GM03348 (cell line): ENCODE results near the gene EML6.
"Not testable (repeated sequence)": the region's sequence is repeated elsewhere in the genome, so short reads cannot be mapped to it uniquely, and the experiment has no call there.

Experiments used
- DNase-seq: peaks from one replicate; pipeline ENCODE4 v3.0.0; 2012; ENCODE audit warnings: low spot score

The EML6 gene

DNA sequence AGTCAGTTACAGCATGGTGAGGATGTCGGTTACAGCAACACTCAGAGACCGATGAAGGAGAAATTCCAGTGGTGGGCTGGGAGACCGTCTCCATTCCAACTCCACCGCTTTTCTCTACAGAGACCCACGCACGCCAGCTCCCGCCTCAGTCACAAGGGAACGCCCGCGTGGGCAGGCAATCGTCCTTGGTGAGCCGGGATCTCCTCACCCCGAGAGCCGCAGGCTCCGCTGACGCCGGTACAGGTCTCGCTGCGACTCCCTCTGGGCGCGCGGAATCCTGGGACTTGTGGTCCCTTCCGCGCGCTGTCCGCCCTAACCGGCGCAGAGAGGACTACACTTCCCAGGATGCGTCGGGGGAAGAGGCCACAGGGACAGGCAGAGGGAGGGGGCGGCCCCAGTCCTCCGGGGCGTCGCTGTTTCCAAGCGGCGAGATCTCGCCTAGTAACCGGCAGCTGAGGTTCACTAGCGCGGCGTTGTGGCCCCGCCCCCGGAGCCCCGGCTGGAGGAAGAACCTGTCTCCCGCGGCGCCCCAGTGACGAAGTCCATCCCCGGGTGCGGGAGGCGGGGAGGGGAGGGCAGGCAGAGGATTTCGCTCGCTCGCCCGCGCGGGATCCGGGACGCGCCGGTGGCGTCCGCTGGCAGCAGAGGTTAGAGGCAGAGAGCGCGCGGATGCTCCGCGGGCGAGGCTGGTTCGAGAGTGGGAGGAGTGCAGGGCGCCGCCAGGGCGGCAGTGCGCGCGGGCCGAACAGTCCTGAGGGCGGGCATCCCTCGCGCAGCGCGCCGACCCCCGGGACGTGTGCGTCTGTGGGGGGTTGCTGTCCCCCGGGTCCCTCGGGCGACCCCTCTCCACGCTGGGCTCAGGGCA, at the start of gene EML6:
TSS of gene EML6 (plus strand) at position 532 of the 865 bp plus-strand sequence. CDS start 1,400 bp downstream, outside the sequence.
- peak; percentile 99 for DNase-seq

DNA sequence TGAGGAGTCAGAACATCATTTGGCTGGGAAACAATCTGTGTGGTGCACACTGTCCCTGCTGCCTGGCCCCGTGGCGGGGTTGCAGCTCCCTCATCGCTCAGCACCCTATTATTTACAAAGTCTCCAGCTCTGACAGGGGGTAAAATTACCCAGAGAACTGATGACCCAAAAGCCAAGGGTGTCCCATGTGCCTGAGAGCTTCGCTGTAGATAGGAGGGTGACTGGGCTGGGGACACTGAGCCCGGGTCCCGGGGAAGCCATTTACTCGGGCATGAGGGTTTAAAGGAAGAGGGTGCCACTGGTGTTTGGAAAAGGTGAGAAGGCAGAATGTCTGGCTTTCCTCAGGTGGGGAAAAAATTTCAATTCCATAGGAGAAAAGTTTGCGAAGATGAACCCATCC, 48.2 kb upstream of the EML6 start:
- no peak for DNase-seq

DNA sequence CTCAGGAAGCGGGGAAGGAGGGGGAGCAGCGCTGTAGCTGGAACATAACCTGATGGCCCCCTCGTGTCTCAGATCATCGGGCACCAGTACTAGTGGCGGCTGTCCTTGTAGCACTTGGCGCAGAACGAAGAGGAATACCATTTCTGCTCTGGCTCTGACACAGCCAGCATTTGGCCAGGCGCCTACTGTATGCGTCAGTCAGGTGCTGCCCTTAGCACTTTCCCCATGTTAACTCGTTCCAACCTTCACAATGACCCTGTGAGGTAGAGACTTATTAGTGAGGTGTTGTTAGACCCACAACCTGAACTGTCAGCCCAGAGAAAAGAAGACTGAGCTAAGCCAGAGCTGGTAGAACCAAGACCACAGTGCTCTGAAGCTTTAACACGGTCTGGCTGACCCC, 47.7 kb upstream of the EML6 start:
- DNase-seq, result no peak

DNA sequence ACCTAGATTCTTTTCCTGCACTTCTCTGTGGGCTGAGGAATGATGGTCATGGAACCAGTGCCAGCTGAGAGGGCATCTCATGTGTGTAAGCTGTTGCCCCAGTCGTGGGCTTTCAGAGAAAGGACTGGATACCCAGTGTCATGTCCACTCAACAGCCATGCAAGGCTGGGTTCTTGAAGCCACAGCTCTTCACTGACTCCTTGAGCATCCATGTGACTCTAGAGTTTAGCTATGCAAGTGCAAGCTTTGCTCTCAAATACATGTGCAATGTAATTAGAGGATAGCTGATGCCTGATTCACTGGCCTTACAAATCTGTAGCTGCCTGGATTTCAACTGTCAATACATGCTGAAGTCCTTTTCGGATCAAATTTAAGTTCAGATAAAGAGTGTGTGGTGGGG, 46.8 kb upstream of the EML6 start:
- DNase-seq, result peak; percentile 52

DNA sequence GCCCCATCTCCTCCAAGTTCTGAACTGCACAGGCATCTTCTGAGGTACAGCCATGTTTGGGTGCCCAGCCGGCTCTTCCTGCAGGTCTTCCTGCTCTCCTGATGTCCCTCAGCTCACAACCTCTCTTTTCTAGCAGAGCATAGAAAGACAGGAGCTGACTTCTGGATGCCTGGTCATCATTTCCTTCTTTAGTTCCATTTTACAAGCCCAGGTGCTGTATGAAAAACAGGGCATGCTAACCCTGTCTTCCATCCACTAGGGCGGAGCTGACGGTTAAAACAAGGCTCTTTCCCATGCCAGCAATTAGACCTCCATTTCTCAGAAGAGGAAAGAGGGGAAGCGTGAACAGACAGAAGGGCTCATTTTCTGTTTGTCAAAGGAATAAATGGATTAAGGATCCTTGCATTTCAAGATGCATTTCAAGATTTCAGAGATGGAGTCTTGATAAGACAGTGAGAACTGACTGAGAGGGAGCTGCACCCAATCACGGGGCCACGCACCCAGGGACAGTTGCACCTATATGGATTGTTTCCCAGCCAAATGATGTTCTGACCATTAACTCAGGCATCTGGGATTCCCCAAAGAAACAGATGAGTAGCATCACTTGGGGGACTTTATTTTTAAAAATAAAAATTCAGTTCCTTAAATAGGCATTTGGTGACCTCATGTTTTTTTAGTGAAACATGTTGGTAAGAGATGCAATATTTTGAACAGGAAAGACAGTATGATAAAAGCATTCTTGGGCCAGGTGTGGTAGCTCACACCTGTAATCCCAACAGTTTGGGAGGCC, 45.8 kb upstream of the EML6 start:
- DNase-seq, result no peak

DNA sequence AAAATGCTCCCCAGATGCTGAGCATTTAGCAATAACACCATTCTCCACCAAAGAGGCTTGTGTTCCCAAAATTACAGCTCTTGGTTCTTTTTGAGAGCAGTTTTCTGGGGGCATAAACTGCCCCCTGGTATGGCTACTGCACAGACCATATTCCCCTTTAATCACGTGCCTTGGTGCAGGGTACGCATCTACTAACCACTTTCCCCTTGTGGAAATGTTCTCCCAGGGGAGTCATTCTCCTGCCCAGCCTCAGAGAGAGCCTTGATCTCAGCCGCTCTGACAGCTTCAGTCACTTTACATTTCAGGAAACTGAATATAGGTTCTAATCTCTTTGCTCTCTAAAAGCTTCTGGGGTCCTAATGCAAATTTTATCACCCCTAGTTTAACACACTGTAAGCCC, 44.7 kb upstream of the EML6 start:
- DNase-seq, result no peak

DNA sequence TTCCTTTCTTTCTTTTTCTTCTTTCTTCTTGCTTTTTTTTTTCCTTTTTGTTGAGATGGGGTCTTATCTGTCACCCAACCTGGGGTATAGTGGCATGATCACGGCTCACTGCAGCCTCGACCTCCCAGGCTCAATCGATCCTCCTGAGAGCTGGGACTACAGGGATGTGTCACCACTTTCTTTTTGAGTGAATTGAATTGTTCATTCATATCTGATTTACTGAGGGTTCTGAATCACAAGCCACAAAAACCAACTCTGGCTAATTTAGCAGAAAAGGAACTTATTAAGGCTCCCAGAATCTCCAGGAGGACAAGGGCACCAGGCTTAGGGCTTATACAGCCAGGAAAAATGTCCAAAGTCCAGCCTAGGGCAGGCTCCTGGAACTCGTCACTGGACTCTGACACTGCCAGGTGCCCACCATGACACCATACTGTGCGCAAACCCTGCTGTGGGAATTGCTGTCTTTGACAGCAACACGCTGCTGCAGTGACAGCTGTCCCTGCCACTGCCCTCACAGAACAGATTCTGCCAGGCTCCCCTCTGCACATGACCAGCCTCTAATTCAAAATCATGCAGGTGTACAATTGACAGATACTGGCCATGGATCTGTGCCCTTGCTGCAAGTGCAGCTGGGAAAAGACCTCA, 42.9 kb upstream of the EML6 start:
- peak; percentile 38 for DNase-seq

DNA sequence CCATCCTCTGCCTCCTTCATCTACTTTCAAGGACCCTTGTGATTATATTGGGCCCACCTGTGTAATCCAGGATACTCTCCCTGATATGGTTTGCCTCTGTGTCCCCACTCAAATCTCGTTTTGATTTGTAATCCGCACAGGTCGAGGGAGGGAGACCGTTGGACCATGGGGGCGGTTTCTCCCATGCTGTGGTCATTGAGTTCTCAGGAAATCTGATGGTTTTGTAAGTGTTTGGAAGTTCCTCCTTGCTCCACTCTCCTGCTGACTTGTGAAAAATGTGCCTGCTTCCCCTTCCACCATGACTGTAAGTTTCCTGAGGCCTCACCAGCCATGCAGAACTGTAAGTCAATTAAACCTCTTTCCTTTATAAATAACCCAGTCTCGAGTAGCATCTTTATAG, 42.0 kb upstream of the EML6 start:
- no peak for DNase-seq

DNA sequence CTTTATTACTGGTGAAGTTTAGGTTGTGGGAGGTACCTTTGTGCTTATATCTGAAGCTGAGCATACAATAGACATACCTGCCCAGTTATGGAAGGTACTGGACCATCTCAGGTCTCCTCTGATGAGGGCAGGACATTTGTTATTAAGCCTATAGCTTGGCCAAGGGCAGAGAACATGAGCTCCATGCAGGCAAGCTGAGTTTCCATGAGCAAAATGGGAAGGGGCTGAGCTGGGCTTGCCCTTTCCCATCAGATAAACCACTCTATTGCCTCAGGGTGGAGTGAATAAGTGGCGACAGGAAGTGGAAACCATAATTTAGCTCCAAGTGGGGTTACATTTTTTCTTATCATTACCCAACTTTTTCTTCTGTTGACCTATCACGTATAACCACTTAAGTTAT, 39.9 kb upstream of the EML6 start:
- DNase-seq, result no peak

DNA sequence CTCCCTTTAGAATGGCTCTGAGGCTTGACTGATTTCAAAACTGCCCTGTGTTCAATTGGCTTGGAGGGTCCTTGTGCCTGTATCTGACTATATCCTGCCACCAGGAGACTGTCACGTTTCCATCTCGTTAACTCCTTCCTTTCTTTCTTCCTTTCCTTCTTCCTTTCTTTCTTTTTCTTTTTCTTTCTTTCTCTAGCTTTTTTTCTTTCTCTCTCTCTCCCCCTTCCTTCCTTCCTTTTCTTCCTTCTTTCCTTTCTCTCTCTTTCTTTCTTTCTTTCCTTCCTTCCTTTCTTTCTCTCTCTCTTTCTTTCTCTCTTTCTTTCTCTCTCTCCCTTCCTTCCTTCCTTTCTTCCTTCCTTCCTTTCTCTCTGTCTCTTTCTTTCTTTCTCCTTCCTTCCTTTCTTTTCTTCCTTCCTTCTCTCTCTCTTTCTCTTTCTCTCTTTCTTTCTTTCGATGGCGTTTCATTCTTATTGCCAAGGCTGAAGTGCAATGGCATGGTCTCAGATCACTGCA, 38.1 kb upstream of the EML6 start:
- no peak for DNase-seq

DNA sequence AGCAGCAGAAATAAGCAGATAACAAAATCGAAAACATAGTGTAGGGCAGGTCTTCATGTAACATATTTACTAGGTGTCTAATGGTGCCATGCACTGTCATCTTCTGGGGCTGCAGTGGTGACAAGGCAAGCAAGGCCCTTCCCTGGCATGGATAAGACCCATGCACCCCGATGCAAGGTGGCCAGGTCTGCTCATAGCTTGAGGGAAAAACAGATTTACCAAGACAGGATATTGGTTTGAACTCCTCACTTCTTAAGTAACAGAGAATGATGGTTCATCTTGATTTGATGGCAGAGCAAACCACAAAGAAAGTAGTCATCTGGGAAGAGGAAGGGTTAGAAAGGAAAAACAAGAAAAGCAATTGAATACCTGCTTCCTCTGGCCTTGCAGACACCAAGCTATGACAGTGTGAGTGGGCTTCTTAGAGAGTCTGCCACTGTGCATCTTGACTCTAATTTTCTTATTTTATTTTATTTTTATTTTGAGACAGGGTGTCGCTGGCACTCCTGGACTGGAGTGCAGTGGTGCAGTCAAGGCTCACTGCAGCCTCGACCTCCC, 35.8 kb upstream of the EML6 start:
- DNase-seq, result no peak

DNA sequence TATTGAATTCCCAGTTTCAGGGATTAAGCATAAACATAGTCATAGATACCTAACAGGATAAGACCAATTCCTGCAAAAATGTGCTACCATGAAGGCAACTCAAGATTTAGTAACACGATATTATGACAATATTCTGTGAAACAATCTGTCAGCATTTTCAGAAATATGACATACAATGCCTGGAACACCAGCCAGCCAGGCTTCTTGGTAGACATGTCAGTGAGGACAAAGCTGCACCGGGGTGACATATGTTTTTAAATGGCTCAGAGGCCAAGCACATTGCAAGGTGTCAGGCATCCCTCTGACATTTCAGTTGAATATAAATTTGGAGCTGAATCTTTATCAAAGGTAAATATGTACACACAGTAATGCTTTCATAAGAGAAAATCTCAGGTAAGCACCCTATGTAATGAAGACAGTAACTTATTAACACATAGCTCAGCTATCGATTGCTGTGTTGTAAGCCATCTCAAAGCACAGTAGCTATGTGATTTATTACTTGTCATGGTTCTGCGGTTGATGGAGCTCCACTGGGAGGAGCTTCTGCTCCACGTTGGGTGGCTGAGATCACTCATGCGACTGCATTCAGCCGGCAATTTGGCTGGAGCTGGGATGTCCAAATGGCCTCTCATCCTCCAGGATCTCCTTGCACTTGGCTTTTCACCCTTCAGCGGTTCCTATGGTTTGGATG, 31.9 kb upstream of the EML6 start:
- no peak for DNase-seq

DNA sequence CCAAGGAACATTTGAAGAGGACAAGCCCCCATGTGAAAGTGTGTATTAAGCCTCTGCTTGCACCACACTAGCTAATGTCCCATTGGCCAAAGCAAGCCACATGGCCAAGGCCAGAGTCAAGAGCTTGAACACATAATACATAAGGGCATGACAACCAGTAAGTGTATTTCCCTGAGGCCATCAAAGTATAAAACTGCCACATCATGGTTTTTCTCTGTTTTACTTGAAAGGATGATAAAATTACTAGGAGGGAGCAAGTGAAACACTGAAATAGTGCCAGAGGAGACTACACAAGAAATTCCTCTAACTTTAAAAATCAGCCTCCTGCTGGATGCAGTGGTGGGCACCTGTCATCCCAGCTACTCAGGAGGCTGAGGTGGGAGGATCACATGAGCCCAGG, 30.9 kb upstream of the EML6 start:
- no peak for DNase-seq

DNA sequence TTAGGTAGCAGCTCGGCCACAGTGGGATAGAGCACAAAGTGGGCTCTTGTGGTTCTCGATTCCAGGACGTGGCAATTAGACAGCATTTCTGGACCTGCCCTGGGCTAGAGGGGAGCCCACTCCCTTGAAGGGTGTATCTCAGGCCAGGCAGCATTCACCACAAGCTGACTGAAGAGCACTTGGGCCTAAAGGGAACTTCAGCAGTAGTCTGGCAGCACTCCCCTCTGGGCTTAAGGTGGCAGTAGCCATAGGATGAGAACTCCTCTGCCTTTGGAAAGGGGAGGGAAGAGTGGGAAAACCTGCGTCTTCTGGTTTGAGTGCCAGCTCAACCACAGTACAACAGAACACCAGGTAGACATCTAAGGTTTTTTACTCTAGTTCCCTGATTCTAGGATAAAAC, 28.1 kb upstream of the EML6 start:
- DNase-seq, result no peak

DNA sequence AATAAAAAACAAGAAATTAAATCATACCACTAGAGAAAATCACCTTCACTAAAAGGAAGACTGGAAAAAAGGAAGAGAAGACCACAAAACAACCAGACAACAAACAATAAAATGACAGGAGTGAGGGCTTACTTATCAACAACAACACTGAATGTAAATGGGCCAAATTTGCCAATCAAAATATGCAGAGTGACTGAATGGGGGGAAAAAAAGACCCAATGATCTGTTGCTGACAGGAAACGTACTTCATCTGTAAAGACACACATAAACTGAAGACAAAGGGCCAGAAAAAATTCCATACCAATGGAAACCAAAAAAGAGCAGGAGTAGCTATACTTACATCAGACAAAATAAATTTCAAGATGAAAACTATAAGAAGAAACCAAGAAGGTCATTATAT, 25.5 kb upstream of the EML6 start:
- DNase-seq, result no peak

DNA sequence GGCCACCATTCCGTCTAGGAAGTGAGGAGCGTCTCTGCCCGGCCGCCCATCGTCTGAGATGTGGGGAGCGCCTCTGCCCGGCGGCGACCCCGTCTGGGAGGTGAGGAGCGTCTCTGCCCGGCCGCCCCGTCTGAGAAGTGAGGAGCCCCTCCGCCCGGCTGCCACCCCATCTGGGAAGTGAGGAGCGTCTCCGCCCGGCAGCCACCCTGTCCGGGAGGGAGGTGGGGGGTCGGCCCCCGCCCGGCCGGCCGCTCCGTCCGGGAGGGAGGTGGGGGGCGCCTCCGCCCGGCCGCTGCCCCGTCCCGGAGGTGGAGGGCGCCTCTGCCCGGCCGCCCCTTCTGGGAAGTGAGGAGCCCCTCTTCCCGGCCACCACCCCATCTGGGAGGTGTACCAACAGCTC, 24.5 kb upstream of the EML6 start:
- DNase-seq, result not testable (repeated sequence)

DNA sequence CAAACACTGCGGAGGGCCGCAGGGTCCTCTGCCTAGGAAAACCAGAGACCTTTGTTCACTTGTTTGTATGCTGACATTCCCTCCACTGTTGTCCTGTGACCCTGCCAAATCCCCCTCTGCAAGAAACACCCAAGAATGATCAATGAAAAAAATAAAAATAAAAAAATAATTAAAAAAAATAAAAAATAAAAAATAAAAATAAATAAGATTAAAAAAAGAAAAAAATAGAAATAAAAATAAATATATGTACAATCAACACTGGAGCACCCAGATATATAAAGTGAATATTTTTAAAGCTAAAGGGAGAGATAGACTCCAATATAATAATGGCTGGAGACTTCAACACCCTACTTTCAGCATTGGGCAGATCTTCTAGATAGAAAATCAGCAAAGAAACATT, 23.8 kb upstream of the EML6 start:
- DNase-seq, result no peak

DNA sequence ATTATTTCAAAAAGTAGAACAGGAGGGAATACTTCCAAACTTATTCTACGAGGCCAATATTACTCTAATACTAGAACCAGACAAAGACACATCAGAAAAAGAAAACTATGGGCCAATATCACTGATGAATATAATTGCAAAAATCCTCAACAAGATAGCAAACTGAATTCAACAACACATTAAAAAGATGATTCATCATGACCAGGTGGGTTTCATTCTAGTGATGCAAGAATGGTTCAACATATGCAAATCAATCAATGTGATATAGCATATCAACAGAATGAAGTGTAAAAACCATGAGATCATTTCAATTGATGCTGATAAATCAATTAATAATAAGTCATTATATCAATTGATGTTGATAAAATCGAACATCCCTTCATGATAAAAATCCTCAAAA, 22.4 kb upstream of the EML6 start:
- DNase-seq, result no peak

DNA sequence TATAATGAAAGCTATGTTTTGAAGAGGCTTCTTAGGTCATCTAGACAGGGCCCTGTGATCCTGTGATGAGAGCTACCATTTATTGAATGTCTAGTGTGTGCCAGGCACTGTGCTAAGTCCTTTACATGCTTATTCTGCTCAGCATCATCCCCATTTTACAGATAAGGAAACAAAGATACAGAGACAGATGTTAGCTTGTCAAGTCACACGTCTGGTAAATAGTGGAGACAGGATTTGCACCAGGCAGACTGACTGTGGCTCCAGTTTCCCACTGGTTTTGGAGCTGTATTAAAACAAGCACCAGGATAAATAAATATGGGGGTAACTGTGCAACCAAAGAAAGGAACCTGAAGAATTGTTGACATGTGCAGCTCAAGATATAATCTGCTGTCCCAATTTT, 19.2 kb upstream of the EML6 start:
- DNase-seq, result no peak

DNA sequence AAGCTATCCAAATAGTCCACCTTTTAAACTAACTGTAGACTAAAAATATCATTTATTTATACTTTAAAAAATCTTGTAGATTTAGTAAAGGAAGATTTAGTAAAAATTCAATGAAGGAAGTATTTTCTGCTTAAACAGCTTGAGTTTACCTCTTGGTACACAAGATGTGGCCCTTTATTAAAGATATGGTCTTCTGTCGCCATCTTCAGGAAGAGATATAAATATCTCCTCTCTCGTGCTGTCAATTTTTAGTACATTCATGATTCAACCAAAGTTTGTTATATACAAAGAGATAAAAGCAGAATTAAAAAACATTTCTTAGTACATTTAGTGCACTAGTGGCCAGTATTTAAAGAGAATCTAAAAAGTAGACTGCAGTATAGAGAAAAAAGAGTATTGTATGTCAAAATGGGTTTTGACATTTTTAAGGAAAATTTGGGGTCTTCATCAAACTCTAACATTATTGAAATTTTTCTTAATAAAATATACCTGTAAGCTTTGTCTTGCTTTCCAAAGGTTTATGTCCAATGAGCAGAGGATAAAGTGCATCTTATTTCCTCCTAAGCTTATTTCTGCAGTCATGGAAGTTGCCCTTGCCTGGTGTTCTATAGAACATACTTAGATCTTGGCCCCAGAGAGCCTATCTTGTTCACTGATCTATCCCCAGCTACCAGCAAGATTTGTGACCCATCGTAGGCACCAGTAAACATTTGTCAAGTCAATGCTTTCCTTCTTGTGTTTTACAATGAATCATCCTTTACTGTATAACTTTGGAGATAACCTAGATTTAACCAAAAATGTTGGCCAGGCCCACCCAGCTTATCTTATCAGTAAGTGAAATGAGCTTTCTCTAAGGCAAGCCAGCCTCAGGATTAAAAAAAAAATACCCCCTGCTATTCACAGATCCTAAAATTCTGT, 18.5 kb upstream of the EML6 start:
- peak; percentile 63 for DNase-seq

DNA sequence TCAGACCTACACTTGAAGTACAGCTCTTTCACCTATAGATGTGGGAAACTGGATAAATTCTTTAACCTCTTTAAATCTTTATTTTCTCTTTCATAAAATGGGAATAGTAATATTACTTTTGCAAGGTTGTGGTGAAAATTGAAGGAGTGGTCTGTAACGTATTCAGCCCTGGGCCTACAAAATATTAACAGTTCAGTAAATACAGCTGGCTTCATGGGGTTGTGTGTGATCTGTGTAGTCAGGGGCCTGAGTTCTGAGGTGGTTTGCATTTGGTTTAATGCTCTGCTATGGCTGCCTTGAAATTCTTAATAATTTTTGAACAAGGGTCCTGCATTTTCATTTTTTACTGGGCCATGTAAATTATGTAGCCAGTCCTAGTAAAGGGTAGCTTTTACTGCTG, 16.8 kb upstream of the EML6 start:
- DNase-seq, result no peak
